ENCODE results near the gene GGA3.
"Not testable (repeated sequence)": the region's sequence is repeated elsewhere in the genome, so short reads cannot be mapped to it uniquely, and the experiment has no call there.

The GGA3 gene

DNA sequence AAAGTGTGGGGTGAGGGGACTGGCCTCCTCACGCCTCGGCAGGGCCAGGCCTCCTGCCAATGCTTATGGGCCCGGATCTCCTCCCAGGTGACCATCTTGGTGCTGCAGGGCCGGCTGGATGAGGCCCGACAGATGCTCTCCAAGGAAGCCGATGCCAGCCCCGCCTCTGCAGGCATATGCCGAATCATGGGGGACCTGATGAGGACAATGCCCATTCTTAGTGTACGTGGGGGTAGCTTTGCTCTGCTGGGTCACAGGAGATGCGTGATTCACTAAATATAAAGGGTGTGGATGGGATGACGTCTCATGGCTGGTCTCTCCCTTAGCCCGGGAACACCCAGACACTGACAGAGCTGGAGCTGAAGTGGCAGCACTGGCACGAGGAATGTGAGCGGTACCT lies 36.4 kb downstream of the GGA3 start:
- no peak for DNase-seq (ENCODE audit: low read depth in 2 of 2)

- DNase-seq (ENCODE audit: low read depth in 2 of 2) = no peak
Measured at GRCh38 chr17:75219815-75220214, 41.6 kb downstream of the GGA3 start.

DNA sequence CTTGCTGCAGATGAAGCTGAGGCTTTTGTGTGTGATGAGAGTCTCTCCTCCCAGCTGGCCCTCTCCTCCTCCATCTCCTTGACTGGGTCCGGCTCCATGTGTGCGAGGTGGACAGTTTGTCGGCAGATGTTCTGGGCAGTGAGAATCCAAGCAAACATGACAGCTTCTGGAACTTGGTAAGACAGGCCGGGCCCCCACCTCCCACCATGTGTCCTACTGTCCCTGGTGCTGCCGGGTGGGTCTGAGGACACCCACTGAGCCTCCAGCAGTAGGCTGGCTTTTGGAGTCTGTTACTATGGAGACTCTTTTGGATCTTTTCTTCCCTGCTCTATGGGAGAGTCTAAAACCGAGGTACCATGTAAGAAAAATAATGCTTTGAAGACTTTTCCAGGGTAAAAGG lies 43.3 kb downstream of the GGA3 start:
- DNase-seq (ENCODE audit: low read depth in 2 of 2) = no peak

DNA sequence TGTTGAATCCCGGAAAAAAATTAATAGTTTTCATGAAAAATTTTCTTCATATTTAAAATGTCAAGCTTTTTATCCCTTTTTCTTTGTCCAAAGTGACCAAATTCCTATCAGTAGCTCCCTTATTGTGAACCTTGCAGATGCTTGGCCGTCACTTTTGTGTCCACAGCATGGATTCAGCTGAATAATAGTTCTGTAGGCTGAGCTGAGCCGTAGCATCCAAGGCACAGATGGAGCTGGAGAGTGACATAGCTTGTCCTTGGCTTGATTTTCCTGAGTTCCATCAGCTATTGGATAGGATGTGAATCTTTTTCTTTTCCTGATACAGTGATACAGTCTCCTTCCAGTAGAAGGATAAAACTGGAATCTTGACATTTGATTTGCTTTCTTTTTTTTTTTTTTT lies 52.3 kb downstream of the GGA3 start:
- no peak for DNase-seq (ENCODE audit: low read depth in 2 of 2)

DNA sequence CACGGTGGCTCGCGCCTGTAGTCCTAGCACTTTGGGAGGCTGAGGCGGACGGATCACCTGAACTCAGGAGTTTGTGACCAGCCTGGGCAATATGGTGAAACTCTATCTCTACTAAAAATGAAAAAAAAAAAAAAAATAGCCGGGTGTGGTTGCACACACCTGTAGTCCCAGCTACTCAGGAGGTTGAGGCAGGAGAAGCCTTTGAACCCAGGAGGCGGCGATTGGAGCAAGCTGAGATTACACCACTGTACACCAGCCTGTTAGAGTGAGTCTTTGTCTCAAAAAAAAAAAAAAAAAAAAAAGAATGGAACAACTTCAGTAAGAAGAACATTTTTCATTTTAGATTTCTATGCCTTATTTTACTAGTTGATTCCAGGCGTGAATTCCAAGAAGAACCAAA lies 53.2 kb downstream of the GGA3 start:
- no peak for DNase-seq (ENCODE audit: low read depth in 2 of 2)

DNA sequence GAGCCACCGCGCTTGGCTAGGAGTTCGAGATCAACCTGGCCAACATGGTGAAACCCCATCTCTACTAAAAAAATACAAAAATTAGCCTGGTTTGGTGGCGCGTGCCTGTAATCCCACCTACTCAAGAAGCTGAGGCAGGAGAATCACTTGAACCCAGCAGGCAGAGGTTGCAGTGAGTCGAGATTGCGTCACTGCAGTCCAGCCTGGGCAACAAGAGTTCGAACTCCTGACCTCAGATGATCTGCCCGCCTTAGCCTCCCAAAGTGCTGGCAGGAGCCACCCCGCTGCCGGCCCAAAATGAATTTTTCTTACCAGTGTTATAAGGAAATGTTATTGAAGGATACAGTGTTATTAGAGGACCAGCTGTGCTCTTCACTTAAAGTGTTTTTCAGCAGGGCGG lies 53.6 kb downstream of the GGA3 start:
- no peak for DNase-seq (ENCODE audit: low read depth in 2 of 2)

DNA sequence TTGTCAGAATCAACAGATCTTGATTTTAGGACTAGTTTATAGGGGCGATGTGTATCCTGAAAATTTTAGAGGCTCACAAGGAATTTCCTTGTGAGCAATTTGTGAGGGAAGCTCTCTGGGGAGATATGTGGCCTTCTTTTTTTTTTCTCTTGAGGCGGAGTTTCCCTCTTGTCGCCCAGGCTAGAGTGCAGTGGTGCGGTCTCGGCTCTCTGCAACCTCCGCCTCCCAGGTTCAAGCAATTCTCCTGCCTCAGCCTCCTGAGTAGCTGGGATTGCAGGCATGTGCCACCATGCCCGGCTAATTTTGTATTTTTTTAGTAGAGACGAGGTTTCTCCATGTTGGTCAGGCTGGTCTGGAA lies 54.4 kb downstream of the GGA3 start:
- not testable (repeated sequence) for DNase-seq (ENCODE audit: low read depth in 2 of 2)

DNA sequence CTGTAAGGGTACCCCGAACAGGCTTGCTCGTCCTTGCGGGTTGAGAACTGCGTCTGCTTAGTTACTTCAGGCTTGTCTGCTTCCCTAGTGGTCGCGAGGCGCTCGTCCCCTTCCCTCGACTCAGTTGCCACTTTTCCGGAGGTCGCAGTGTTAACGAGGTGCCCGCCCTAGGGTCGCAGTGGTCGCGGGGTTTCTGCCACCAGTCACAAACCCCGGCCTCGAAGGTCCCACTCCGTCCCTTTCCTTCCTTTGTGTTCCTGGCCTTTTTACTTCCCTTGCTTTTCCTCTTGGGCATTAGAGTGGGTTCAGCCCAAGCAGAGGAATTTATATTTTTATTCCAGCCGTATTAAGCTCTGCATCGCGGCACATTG lies 55.6 kb downstream of the GGA3 start:
- no peak for DNase-seq (ENCODE audit: low read depth in 2 of 2)

DNA sequence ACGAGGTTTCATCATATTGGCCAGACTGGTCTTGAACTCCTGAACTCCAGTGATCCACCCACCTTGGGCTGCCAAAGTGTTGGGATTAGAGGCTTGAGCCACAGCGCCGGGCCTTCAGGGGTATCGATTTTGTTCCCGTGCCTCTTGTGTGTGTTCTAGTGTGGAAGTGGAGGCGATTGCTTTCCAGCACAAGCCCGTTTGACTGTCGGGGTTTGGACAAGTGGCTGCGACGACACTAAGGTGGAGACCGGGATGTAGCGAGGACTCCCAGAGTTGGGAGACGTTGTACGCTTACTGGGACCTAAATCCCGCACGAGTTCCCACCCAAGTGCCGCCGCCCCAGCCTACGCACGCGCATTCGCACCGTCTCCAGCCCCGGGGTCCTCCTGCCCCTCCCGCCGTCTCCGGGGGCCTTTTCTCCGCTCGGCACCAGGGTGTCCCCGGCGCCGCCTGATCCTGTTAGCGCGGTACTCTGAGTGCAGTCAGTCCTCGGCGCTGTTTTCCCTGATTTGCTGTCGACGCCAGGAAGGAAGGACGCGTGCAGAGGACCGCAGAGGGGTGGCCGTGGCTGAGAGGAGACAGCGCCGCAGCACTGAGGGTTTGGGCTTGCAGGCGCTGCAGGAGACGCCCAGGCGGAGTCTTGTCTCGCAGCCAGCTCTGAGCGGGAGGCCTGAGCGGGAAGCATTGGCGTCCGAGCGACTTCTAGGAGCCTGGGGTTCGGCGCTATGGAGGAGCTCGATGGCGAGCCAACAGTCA lies 56.2 kb downstream of the GGA3 start, which contains the start of gene NUP85:
Gene NUP85 (plus strand): TSS at position 643 of the 756 bp plus-strand sequence. CDS start 83 bp downstream, at position 726.
- DNase-seq (ENCODE audit: low read depth in 2 of 2) = peak; percentile 80 to 89

- DNase-seq (ENCODE audit: low read depth in 2 of 2) = no peak
Measured at GRCh38 chr17:75199886-75200618, 61.4 kb downstream of the GGA3 start.

GRCh38 chr17:75194879-75195278 lies 66.5 kb downstream of the GGA3 start:
- DNase-seq (ENCODE audit: low read depth in 2 of 2) = no peak

DNA sequence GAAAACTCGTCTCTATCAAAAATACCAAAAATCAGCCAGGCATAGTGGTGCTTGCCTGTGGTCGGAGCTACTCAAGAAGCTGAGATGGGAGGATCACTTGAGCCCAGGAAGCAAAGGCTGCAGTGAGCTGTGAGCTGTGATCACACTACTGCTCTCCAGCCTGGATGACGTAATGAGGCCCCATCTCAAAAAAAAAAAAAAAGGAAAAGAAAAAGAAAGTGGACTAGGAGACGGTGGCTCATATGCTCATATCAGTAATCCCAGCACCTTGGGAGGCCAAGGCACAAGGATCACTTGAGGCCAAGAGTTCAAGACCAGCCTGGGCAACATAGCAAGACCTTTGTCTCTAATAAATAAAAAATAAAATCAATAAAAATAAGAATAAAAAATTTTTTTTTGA lies 69.8 kb downstream of the GGA3 start:
- no peak for DNase-seq (ENCODE audit: low read depth in 2 of 2)

GRCh38 chr17:75188614-75189013 lies 72.8 kb downstream of the GGA3 start:
- no peak for DNase-seq (ENCODE audit: low read depth in 2 of 2)

All from stimulated activated CD8-positive, alpha-beta memory T cell treated with anti-CD3 and anti-CD28 coated beads, Interleukin-2, amount 100 ng/mL, for 1 hour (primary cell).